ENCODE results near the gene ARL15.
A peak's percentile ranks its signal among the peaks of the same experiment; 100 is the strongest.

The ARL15 gene

DNA sequence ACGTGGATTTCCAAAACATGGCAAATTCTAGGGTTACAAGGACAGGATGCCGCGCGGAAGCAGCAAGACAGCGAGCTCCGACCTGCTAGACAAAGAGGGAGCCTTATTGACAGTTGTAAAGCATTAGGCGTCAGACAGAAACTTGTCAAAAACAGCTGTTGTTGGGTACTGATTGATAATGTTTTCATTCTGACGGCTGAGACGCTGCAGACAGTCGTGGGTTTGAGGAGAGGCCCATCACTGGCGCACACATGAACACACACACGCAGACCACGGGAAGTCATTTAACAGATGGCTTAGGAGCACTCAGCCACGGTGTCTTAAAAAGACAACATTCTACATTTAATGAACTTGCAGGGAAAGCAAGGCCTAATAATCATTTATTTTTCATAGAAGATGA, 426.0 kb downstream of the ARL15 start:
- Histone ChIP-seq H3K9ac (ENCODE audit: low read depth, low read length, poor library complexity) (no peak overlapping the region), H2BK12ac (ENCODE audit: low read length) (no peak overlapping the region), H2BK15ac (ENCODE audit: low read length) (no peak overlapping the region), H2AK5ac (ENCODE audit: low read depth, low read length) (no peak overlapping the region), H3K14ac (ENCODE audit: low read length) (peak overlapping the region; percentile 33), H3K27ac (replicated peaks; ENCODE audit: low read length) (no peak overlapping the region), H2AFZ (ENCODE audit: low read length) (peak overlapping the region; percentile 26), H4K8ac (ENCODE audit: low read depth, low read length) (no peak overlapping the region), H3K27me3 (ENCODE audit: control insufficient read depth in 3 of 3, insufficient read depth in 3 of 3, low read depth in 1 of 3, low read length in 3 of 3) (no peaks in the 10 kb centered on the region), H3K4me2 (ENCODE audit: insufficient read depth, low read length, poor library complexity, severe bottlenecking) (no peak overlapping the region), H3K36me3 (replicated peaks in 1 of 2; ENCODE audit: control insufficient read depth in 2 of 2, insufficient read depth in 2 of 2, low read length in 2 of 2) (no peaks in the 10 kb centered on the region), H3K23ac (ENCODE audit: low read depth, low read length, poor library complexity) (no peak overlapping the region), H3K9me3 (replicated peaks in 1 of 2; ENCODE audit: control insufficient read depth in 2 of 2, insufficient read depth in 1 of 2, low read depth in 1 of 2, low read length in 2 of 2) (no peaks in the 10 kb centered on the region), H3K79me1 (ENCODE audit: low read depth, low read length) (no peaks in the 10 kb centered on the region), H3K18ac (ENCODE audit: low read length) (no peak overlapping the region), H3K4me1 (ENCODE audit: control insufficient read depth in 2 of 2, insufficient read depth in 1 of 2, low read depth in 1 of 2, low read length in 2 of 2) (peaks cover 9 to 13% of the 10 kb centered on the region in 2 donors), H2BK5ac (ENCODE audit: low read length) (no peak overlapping the region), H4K91ac (ENCODE audit: low read depth, low read length, poor library complexity) (no peak overlapping the region), H3K4ac (ENCODE audit: low read length) (no peak overlapping the region), H3K4me3 (ENCODE audit: low read length in 2 of 2) (no peak overlapping the region), H2BK120ac (ENCODE audit: low read depth, low read length) (no peak overlapping the region)
- no CpG with 5 or more reads among the region's 14 CpGs for WGBS, 2 donors (ENCODE audit: extremely low coverage in 2 of 2, insufficient read length in 2 of 2, insufficient replicate concordance in 1 of 2)
- no peak for DNase-seq (ENCODE audit: low spot score)

DNA sequence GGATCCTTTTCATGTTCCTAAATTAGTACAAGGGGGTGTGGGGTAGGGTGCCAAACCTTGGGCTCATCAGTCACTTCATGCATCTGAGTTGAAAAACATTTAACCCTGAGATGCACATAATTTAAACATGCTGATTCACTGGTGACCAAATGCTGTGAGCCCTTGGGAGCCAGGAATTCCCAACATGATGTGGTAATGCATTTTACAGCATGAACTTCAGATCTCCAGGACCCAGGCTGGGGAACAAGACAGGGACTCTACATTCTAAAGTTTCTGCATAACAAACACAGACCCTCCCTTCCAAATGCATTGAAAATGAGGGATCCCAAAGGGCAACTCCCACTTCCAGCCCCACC, 427.7 kb downstream of the ARL15 start:
- Histone ChIP-seq H3K4me2 (ENCODE audit: insufficient read depth, low read length, poor library complexity, severe bottlenecking) (no peak overlapping the region), H2AK5ac (ENCODE audit: low read depth, low read length) (no peak overlapping the region), H3K27ac (replicated peaks; ENCODE audit: low read length) (no peak overlapping the region), H3K4me3 (ENCODE audit: low read length in 2 of 2) (no peak overlapping the region), H2BK15ac (ENCODE audit: low read length) (no peak overlapping the region), H3K36me3 (replicated peaks in 1 of 2; ENCODE audit: control insufficient read depth in 2 of 2, insufficient read depth in 2 of 2, low read length in 2 of 2) (no peaks in the 10 kb centered on the region), H2AFZ (ENCODE audit: low read length) (no peak overlapping the region), H2BK5ac (ENCODE audit: low read length) (no peak overlapping the region), H3K14ac (ENCODE audit: low read length) (no peak overlapping the region), H3K9me3 (replicated peaks in 1 of 2; ENCODE audit: control insufficient read depth in 2 of 2, insufficient read depth in 1 of 2, low read depth in 1 of 2, low read length in 2 of 2) (no peaks in the 10 kb centered on the region), H3K4ac (ENCODE audit: low read length) (no peak overlapping the region), H3K9ac (ENCODE audit: low read depth, low read length, poor library complexity) (no peak overlapping the region), H2BK12ac (ENCODE audit: low read length) (no peak overlapping the region), H3K27me3 (ENCODE audit: control insufficient read depth in 3 of 3, insufficient read depth in 3 of 3, low read depth in 1 of 3, low read length in 3 of 3) (no peaks in the 10 kb centered on the region), H2BK120ac (ENCODE audit: low read depth, low read length) (no peak overlapping the region), H3K4me1 (ENCODE audit: control insufficient read depth in 2 of 2, insufficient read depth in 1 of 2, low read depth in 1 of 2, low read length in 2 of 2) (peaks cover 9 to 13% of the 10 kb centered on the region in 2 donors), H3K23ac (ENCODE audit: low read depth, low read length, poor library complexity) (no peak overlapping the region), H4K91ac (ENCODE audit: low read depth, low read length, poor library complexity) (no peak overlapping the region), H3K79me1 (ENCODE audit: low read depth, low read length) (no peaks in the 10 kb centered on the region), H3K18ac (ENCODE audit: low read length) (no peak overlapping the region), H4K8ac (ENCODE audit: low read depth, low read length) (no peak overlapping the region)
- DNase-seq (ENCODE audit: low spot score) = no peak

DNA sequence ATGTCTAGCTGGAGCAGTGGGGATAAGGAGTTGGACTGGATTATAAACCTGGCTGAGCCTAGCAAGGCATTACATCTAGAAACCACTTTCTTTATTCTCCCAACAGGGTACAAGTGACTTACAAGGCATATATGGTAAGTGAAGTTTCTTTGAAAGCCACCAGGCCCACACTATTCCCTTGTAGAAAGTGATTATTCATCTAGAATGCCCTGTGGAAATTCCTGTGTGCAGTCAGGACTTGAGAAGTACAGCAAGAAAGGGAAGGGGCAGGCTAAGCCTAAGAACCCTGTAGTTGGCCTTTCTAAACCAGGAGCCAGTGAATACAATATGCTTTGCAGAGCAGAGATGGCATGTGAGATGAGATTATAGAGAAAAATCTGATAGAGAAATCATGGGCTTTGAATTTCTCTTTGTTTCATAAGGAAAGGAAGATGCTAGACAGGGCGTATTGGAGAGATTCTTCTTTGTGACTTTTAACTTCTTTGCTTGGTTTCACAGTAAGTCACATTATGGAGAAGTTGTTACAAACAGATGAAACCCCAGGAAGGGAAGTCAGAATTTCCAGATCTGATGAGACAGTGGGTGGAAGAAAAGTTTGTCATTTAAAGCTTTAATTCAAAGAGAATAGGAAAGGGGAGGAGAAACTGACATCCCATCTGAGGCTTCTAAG, 428.2 kb downstream of the ARL15 start:
- H3K79me1 ChIP-seq (ENCODE audit: low read depth, low read length) = no peaks in the 10 kb centered on the region
- no peak overlapping the region for H3K4ac ChIP-seq (ENCODE audit: low read length)
- H3K14ac ChIP-seq (ENCODE audit: low read length) = no peak overlapping the region
- no CpG with 5 or more reads among the region's 1 CpG for whole genome bisulfite sequencing, 2 donors (ENCODE audit: extremely low coverage in 2 of 2, insufficient read length in 2 of 2, insufficient replicate concordance in 1 of 2)
- H3K9ac ChIP-seq (ENCODE audit: low read depth, low read length, poor library complexity) = no peak overlapping the region
- H2BK120ac ChIP-seq (ENCODE audit: low read depth, low read length) = no peak overlapping the region
- H4K8ac ChIP-seq (ENCODE audit: low read depth, low read length) = no peak overlapping the region
- H3K18ac ChIP-seq (ENCODE audit: low read length) = no peak overlapping the region
- H2AFZ ChIP-seq (ENCODE audit: low read length) = no peak overlapping the region
- DNase-seq (ENCODE audit: low spot score) = no peak
- no peak overlapping the region for H2AK5ac ChIP-seq (ENCODE audit: low read depth, low read length)
- no peak overlapping the region for H4K91ac ChIP-seq (ENCODE audit: low read depth, low read length, poor library complexity)
- H3K4me2 ChIP-seq (ENCODE audit: insufficient read depth, low read length, poor library complexity, severe bottlenecking) = no peak overlapping the region
- H3K27me3 ChIP-seq (ENCODE audit: control insufficient read depth in 3 of 3, insufficient read depth in 3 of 3, low read depth in 1 of 3, low read length in 3 of 3) = no peaks in the 10 kb centered on the region
- no peak overlapping the region for H2BK5ac ChIP-seq (ENCODE audit: low read length)
- no peak overlapping the region for H3K23ac ChIP-seq (ENCODE audit: low read depth, low read length, poor library complexity)
- H3K9me3 ChIP-seq (replicated peaks in 1 of 2; ENCODE audit: control insufficient read depth in 2 of 2, insufficient read depth in 1 of 2, low read depth in 1 of 2, low read length in 2 of 2) = no peaks in the 10 kb centered on the region
- H2BK12ac ChIP-seq (ENCODE audit: low read length) = no peak overlapping the region
- peaks cover 9 to 13% of the 10 kb centered on the region in 2 donors for H3K4me1 ChIP-seq (ENCODE audit: control insufficient read depth in 2 of 2, insufficient read depth in 1 of 2, low read depth in 1 of 2, low read length in 2 of 2)
- no peaks in the 10 kb centered on the region for H3K36me3 ChIP-seq (replicated peaks in 1 of 2; ENCODE audit: control insufficient read depth in 2 of 2, insufficient read depth in 2 of 2, low read length in 2 of 2)
- no peak overlapping the region for H3K27ac ChIP-seq (replicated peaks; ENCODE audit: low read length)
- no peak overlapping the region for H3K4me3 ChIP-seq (ENCODE audit: low read length in 2 of 2)
- no peak overlapping the region for H2BK15ac ChIP-seq (ENCODE audit: low read length)

DNA sequence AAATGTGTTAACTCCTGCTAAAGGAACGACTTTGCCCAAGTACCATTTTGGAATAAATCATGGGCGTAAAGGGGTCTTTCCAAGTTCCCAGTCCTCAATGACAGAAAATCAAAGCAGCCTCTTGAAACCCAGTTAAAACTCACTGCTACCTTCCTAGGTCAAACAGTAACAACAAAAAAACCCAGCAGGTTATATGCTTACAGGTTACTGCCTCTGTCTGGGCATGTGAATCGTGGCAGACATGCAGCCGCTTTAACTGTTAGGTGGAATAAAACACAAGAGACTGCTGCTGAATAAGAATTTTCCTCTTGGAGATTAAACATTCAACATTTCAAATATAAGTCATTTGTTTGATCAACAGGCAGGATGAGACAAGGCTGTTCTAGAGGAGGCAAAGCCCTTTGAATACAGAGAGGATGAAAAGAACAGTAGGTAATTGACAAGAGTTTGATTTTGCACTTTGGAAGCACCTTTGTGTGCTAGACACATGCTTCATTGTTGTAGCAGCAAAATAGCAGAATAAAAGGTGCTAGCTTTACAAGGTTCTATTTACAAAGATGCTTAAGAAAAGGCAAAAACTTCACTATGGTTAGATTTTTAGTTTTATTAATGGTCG, 430.6 kb downstream of the ARL15 start:
- H3K14ac ChIP-seq (ENCODE audit: low read length) = no peak overlapping the region
- no peaks in the 10 kb centered on the region for H3K9me3 ChIP-seq (replicated peaks in 1 of 2; ENCODE audit: control insufficient read depth in 2 of 2, insufficient read depth in 1 of 2, low read depth in 1 of 2, low read length in 2 of 2)
- no peak for DNase-seq (ENCODE audit: low spot score)
- H2BK5ac ChIP-seq (ENCODE audit: low read length) = no peak overlapping the region
- H3K27ac ChIP-seq (replicated peaks; ENCODE audit: low read length) = no peak overlapping the region
- no peak overlapping the region for H3K9ac ChIP-seq (ENCODE audit: low read depth, low read length, poor library complexity)
- H3K4me3 ChIP-seq (ENCODE audit: low read length in 2 of 2) = no peak overlapping the region
- H2BK120ac ChIP-seq (ENCODE audit: low read depth, low read length) = no peak overlapping the region
- H3K36me3 ChIP-seq (replicated peaks in 1 of 2; ENCODE audit: control insufficient read depth in 2 of 2, insufficient read depth in 2 of 2, low read length in 2 of 2) = no peaks in the 10 kb centered on the region
- peaks cover 9 to 13% of the 10 kb centered on the region in 2 donors for H3K4me1 ChIP-seq (ENCODE audit: control insufficient read depth in 2 of 2, insufficient read depth in 1 of 2, low read depth in 1 of 2, low read length in 2 of 2)
- H2AK5ac ChIP-seq (ENCODE audit: low read depth, low read length) = no peak overlapping the region
- H3K4ac ChIP-seq (ENCODE audit: low read length) = no peak overlapping the region
- no peak overlapping the region for H3K4me2 ChIP-seq (ENCODE audit: insufficient read depth, low read length, poor library complexity, severe bottlenecking)
- no peak overlapping the region for H4K91ac ChIP-seq (ENCODE audit: low read depth, low read length, poor library complexity)
- H3K18ac ChIP-seq (ENCODE audit: low read length) = no peak overlapping the region
- H3K23ac ChIP-seq (ENCODE audit: low read depth, low read length, poor library complexity) = no peak overlapping the region
- no peak overlapping the region for H2BK15ac ChIP-seq (ENCODE audit: low read length)
- H2AFZ ChIP-seq (ENCODE audit: low read length) = no peak overlapping the region
- no CpG with 5 or more reads among the region's 5 CpGs for WGBS, 2 donors (ENCODE audit: extremely low coverage in 2 of 2, insufficient read length in 2 of 2, insufficient replicate concordance in 1 of 2)
- H4K8ac ChIP-seq (ENCODE audit: low read depth, low read length) = no peak overlapping the region
- no peaks in the 10 kb centered on the region for H3K27me3 ChIP-seq (ENCODE audit: control insufficient read depth in 3 of 3, insufficient read depth in 3 of 3, low read depth in 1 of 3, low read length in 3 of 3)
- no peaks in the 10 kb centered on the region for H3K79me1 ChIP-seq (ENCODE audit: low read depth, low read length)
- no peak overlapping the region for H2BK12ac ChIP-seq (ENCODE audit: low read length)

All from neuronal stem cell (in vitro differentiated cells).